H1 (cell line): Measurements from ENCODE around the gene MANBA. TPM values are rescaled to one million over a fixed set of nuclear protein-coding genes. Genes with fewer than 3 reads are reported as not detected.
"Not testable (repeated sequence)": the region's sequence is repeated elsewhere in the genome, so short reads cannot be mapped to it uniquely, and the experiment has no call there.

Experiments used
- CTCF ChIA-PET: fragments of 300-600 bp; sonication (Branson Sonifier 250); formaldehyde crosslinking; loops from one replicate; lab custom pipeline; 2021; ENCODE audit not compliant: partially characterized antibody; lab: Charles Lee
- POLR2A ChIA-PET: fragments of 300-600 bp; sonication (Branson Sonifier 250); formaldehyde crosslinking; loops from one replicate; lab custom pipeline; 2021; ENCODE audit warnings: inconsistent platforms; ENCODE audit not compliant: partially characterized antibody; lab: Charles Lee
- DNase-seq, 2 experiments: peaks; one replicate each; pipeline versions ENCODE4 v3.0.0 to v3.0.0-alpha.2; 2010 to 2022; ENCODE audit warnings: low spot score in 2 of 2, low read depth in 1 of 2, mixed read lengths in 1 of 2
- FAIRE-seq: peaks from 2 replicates; lab custom pipeline; 2011; peaks lifted over from hg19 to GRCh38; lab: Jason Lieb, UNC
- H2AFZ ChIP-seq: 2 replicates; pipeline ENCODE4 v1.8.1; 2012; ENCODE audit warnings: low read length, inconsistent platforms
- H2AK5ac ChIP-seq: 2 replicates; pipeline ENCODE4 v1.6.1; 2013; ENCODE audit warnings: low read depth, low read length
- H2BK120ac ChIP-seq: replicated peaks from 2 replicates; pipeline ENCODE3; 2013; ENCODE audit warnings: low read depth, low read length, inconsistent platforms
- H2BK12ac ChIP-seq: 2 replicates; pipeline ENCODE4 v1.6.1; 2013; ENCODE audit warnings: low read depth, low read length
- H2BK15ac ChIP-seq: 2 replicates; pipeline ENCODE4 v1.6.1; 2013; ENCODE audit warnings: low read length
- H2BK20ac ChIP-seq: 2 replicates; pipeline ENCODE4 v1.6.1; 2013; ENCODE audit warnings: low read length
- H2BK5ac ChIP-seq: 2 replicates; pipeline ENCODE4 v1.6.1; 2013; ENCODE audit warnings: low read depth, low read length
- H3K14ac ChIP-seq: 2 replicates; pipeline ENCODE4 v1.6.1; 2013; ENCODE audit warnings: inconsistent platforms; ENCODE audit not compliant: insufficient read length
- H3K18ac ChIP-seq: 2 replicates; pipeline ENCODE4 v1.6.1; 2013; ENCODE audit warnings: low read length; ENCODE audit errors: extremely low read depth
- H3K23ac ChIP-seq: 2 replicates; pipeline ENCODE4 v1.6.1; 2013; ENCODE audit warnings: inconsistent platforms; ENCODE audit not compliant: insufficient read length
- H3K23me2 ChIP-seq: 2 replicates; pipeline ENCODE4 v1.6.1; 2013; ENCODE audit warnings: low read depth, low read length
- H3K27ac ChIP-seq: 2 replicates; pipeline ENCODE4 v1.6.1; 2011; ENCODE audit warnings: low read depth, low read length, inconsistent platforms
- H3K27me3 ChIP-seq, 4 experiments: replicated peaks in 1 of 4; 1 replicate in 1 of 4; 2 replicates in 3 of 4; pipeline versions ENCODE4 v1.6.1 to v1.8.1; 2011 to 2013; ENCODE audit warnings: low read length in 3 of 4, mild to moderate bottlenecking in 3 of 4, inconsistent platforms in 2 of 4, mixed read lengths in 2 of 4, moderate library complexity in 1 of 4; ENCODE audit not compliant: control insufficient read depth in 3 of 4, insufficient read depth in 3 of 4; ENCODE audit errors: extremely low read depth in 1 of 4
- H3K36me3 ChIP-seq, 4 experiments: 2 replicates each; pipeline versions ENCODE4 v1.6.1 to v1.8.1; 2011 to 2013; ENCODE audit warnings: mild to moderate bottlenecking in 4 of 4, low read length in 3 of 4, moderate library complexity in 2 of 4, control low read depth in 1 of 4, inconsistent platforms in 1 of 4; ENCODE audit not compliant: insufficient read depth in 4 of 4, control insufficient read depth in 2 of 4
- H3K4ac ChIP-seq: replicated peaks from 2 replicates; pipeline ENCODE3; 2013; ENCODE audit warnings: low read length, low read depth, mixed read lengths, inconsistent platforms; ENCODE audit not compliant: insufficient read length
- H3K4me1 ChIP-seq, 4 experiments: replicated peaks in 1 of 4; 1 replicate in 1 of 4; 2 replicates in 3 of 4; pipeline versions ENCODE4 v1.6.1 to v1.8.1; 2011 to 2013; ENCODE audit warnings: low read length in 3 of 4, inconsistent platforms in 2 of 4, mixed read lengths in 1 of 4; ENCODE audit not compliant: insufficient read depth in 4 of 4, control insufficient read depth in 3 of 4
- H3K4me2 ChIP-seq, 2 experiments: 2 replicates each; pipeline versions ENCODE4 v1.6.1 to v1.8.1; 2011 to 2013; ENCODE audit warnings: low read depth in 2 of 2, low read length in 2 of 2, control low read depth in 1 of 2, inconsistent platforms in 1 of 2, mild to moderate bottlenecking in 1 of 2; ENCODE audit not compliant: insufficient read depth in 1 of 2
- H3K4me3 ChIP-seq, 4 experiments: fragments of 200-600, 300-600 bp in 1 of 4; sonication (generic), shearing (Covaris generic), sonication (Bioruptor Twin) in 1 of 4; 2 replicates each; pipeline versions ENCODE4 v1.5.1 to v1.8.1; 2011 to 2016; ENCODE audit warnings: low read length in 4 of 4, low read depth in 3 of 4, control low read depth in 2 of 4, inconsistent platforms in 2 of 4, mild to moderate bottlenecking in 2 of 4, mixed read lengths in 1 of 4, moderate library complexity in 1 of 4; ENCODE audit not compliant: insufficient read depth in 2 of 4; ENCODE audit errors: extremely low read depth in 1 of 4
- H3K56ac ChIP-seq: replicated peaks from 2 replicates; pipeline ENCODE3; 2013; ENCODE audit warnings: low read depth, mild to moderate bottlenecking, mixed read lengths, low read length, inconsistent platforms; ENCODE audit not compliant: insufficient read length
- H3K79me1 ChIP-seq: 2 replicates; pipeline ENCODE4 v1.6.1; 2013; ENCODE audit warnings: low read depth, low read length, control low read depth
- H3K79me2 ChIP-seq, 2 experiments: 2 replicates each; pipeline versions ENCODE4 v1.6.1 to v1.8.1; 2012 to 2013; ENCODE audit warnings: low read length in 2 of 2, mild to moderate bottlenecking in 2 of 2, inconsistent platforms in 1 of 2; ENCODE audit not compliant: insufficient read depth in 2 of 2, control insufficient read depth in 1 of 2
- H3K9ac ChIP-seq, 4 experiments: replicated peaks in 1 of 4; 1 replicate in 1 of 4; 2 replicates in 3 of 4; pipeline versions ENCODE4 v1.6.1 to v1.8.1; 2011 to 2013; ENCODE audit warnings: low read depth in 3 of 4, low read length in 3 of 4, control low read depth in 2 of 4, mild to moderate bottlenecking in 2 of 4, moderate library complexity in 2 of 4, inconsistent platforms in 1 of 4; ENCODE audit errors: extremely low read depth in 1 of 4
- H3K9me3 ChIP-seq, 2 experiments: 2 replicates each; pipeline versions ENCODE4 v1.6.1 to v1.8.1; 2012 to 2013; ENCODE audit warnings: mild to moderate bottlenecking in 2 of 2, moderate library complexity in 2 of 2, control low read depth in 1 of 2, inconsistent platforms in 1 of 2, low read depth in 1 of 2, low read length in 1 of 2, mixed read lengths in 1 of 2; ENCODE audit not compliant: insufficient read depth in 2 of 2
- H4K20me1 ChIP-seq, 2 experiments: replicated peaks in 1 of 2; 2 replicates each; pipeline versions ENCODE3 to v1.8.1; 2011 to 2013; ENCODE audit warnings: inconsistent platforms in 2 of 2, low read length in 2 of 2, mild to moderate bottlenecking in 1 of 2; ENCODE audit not compliant: insufficient read depth in 2 of 2, control insufficient read depth in 1 of 2
- H4K5ac ChIP-seq: 2 replicates; pipeline ENCODE4 v1.6.1; 2013; ENCODE audit warnings: low read length, low read depth, mixed read lengths, inconsistent platforms; ENCODE audit not compliant: insufficient read length
- H4K8ac ChIP-seq: 2 replicates; pipeline ENCODE4 v1.8.0; 2013; ENCODE audit warnings: mild to moderate bottlenecking, moderate library complexity, low read length, inconsistent platforms; ENCODE audit not compliant: insufficient read depth; ENCODE audit errors: extremely low read depth
- H4K91ac ChIP-seq: replicated peaks from 2 replicates; pipeline ENCODE3; 2013; ENCODE audit warnings: low read length, mixed read lengths, inconsistent platforms; ENCODE audit not compliant: insufficient read length
- WGBS, 2 experiments: shearing (Covaris generic) in 1 of 2; methylation state at CpG; one replicate each; pipeline versions ENCODE4 v1.1.6 to v1.1.7; 2013 to 2015; ENCODE audit warnings: low lambda C conversion rate in 2 of 2, mixed read lengths in 2 of 2, inconsistent platforms in 1 of 2, low coverage in 1 of 2, missing lambda C conversion rate in 1 of 2; ENCODE audit not compliant: insufficient replicate concordance in 2 of 2, insufficient coverage in 1 of 2, insufficient read length in 1 of 2; ENCODE audit errors: extremely low coverage in 1 of 2, missing lambda C conversion rate in 1 of 2; 5-methylcytosine and 5-hydroxymethylcytosine counted together
- polyA plus RNA-seq, 7 experiments: library from polyadenylated mRNA; depleted of rRNA in 3 of 7; stranded (reverse) in 5 of 7; unstranded in 2 of 7; fragments of >200 nt in 5 of 7; fragments of 200-250 nt in 2 of 7; gene quantifications; 1 replicate in 5 of 7; 2 replicates in 1 of 7; 4 replicates in 1 of 7; pipeline versions ENCODE4 v1.2.1 to v1.2.3, GENCODE V29; 2011 to 2013; ENCODE audit warnings: missing spikeins in 2 of 7, mixed read lengths in 2 of 7
- total RNA-seq: library from RNA; stranded (reverse); fragmentation: NEBNext Ultra II Directional; extraction: Animal tissue kit (Norgen Biotek cat#: 25700); gene quantifications from 2 replicates; pipeline ENCODE4 v1.2.1, GENCODE V29; 2021

The MANBA gene
- total and polyA plus RNA-seq, 2 of the 8 experiments (the other 6 are each of a cell fraction or from before 2014, with no cell fraction given) = 22.9 to 27.8 TPM

DNA sequence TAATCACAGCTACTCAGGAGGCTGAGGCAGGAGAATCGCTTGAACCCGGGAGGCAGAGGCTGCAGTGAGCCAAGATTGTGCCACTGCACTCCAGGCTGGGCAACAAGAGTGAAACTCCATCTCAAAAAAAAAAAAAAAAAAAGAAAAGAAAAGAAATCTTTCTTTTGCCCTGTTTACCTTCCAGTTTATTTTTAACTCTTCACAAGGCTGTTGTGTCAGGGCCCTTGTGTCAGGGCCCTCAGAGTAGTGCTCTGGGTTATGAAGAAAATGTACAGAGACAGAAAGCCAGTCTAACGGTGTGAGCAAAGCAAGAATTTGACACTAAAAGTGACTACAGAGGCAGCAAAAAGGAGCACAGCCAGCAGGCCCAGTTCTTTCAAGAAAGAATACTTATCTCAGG, 47.0 kb downstream of the MANBA start:
- H4K5ac ChIP-seq, H3K14ac ChIP-seq, H2AK5ac ChIP-seq, H2BK20ac ChIP-seq, H3K4me2 ChIP-seq, H3K23ac ChIP-seq, H3K9me3 ChIP-seq, H3K56ac ChIP-seq, H3K27me3 ChIP-seq, FAIRE-seq, H3K36me3 ChIP-seq, H2AFZ ChIP-seq, H2BK12ac ChIP-seq, H2BK15ac ChIP-seq, H4K8ac ChIP-seq, H3K23me2 ChIP-seq, H3K9ac ChIP-seq, H3K18ac ChIP-seq, DNase-seq, H2BK120ac ChIP-seq, H2BK5ac ChIP-seq, H3K79me2 ChIP-seq, H3K79me1 ChIP-seq, H4K20me1 ChIP-seq, H3K4me3 ChIP-seq, H3K4me1 ChIP-seq, H3K27ac ChIP-seq, H4K91ac ChIP-seq, POLR2A ChIA-PET, H3K4ac ChIP-seq: not testable (repeated sequence)
- WGBS, 2 experiments = 92% methylated on average over 3 of the region's 3 CpGs; no CpG with 5 or more reads in 1 of the 2 experiments
- CTCF ChIA-PET = interaction anchor here (0.7 to 1.6 kb wide), 3 partner anchors 10 to 57 kb away, joined by 3 to 4 read pairs (median 3); no protein-coding TSS in a partner anchor
